Chondrocyte (in vitro differentiated cells): ENCODE measurements around the gene SPIRE1. TPM values are rescaled to one million over a fixed set of nuclear protein-coding genes. Genes with fewer than 3 reads are reported as not detected.

Experiments used
- DNase-seq: peaks from one replicate; pipeline ENCODE4 v3.0.0; 2021; ENCODE audit warnings: mixed read lengths, low spot score
- H3K27ac Mint-ChIP-seq: one replicate; pipeline ENCODE4 v1.8.0; 2021; ENCODE audit warnings: mild to moderate bottlenecking, moderate library complexity, mixed read lengths; ENCODE audit not compliant: unreplicated experiment
- H3K27me3 Mint-ChIP-seq: 2 replicates; pipeline ENCODE4 v1.8.0; 2021; ENCODE audit warnings: low read depth, mixed read lengths
- H3K36me3 Mint-ChIP-seq: 2 replicates; pipeline ENCODE4 v1.8.0; 2021; ENCODE audit warnings: low read depth, mixed read lengths
- H3K4me1 Mint-ChIP-seq: 2 replicates; pipeline ENCODE4 v1.8.0; 2021; ENCODE audit warnings: low read depth, mild to moderate bottlenecking, mixed read lengths
- H3K4me3 Mint-ChIP-seq: one replicate; pipeline ENCODE4 v1.8.0; 2021; ENCODE audit warnings: mild to moderate bottlenecking, moderate library complexity, mixed read lengths; ENCODE audit not compliant: unreplicated experiment
- H3K9me3 Mint-ChIP-seq: 2 replicates; pipeline ENCODE4 v1.8.0; 2021; ENCODE audit warnings: low read depth, mixed read lengths
- total RNA-seq: library from RNA; stranded (reverse); gene quantifications from 3 replicates; pipeline ENCODE4 v1.2.1, GENCODE V29; 2021
- TF ChIP-seq, protein P1 (sequence below): fragments of 200-600 bp; sonication (generic); IDR thresholded peaks from 2 replicates; pipeline ENCODE4 v1.5.0; 2021; ENCODE audit warnings: antibody characterized with exemption, mild to moderate bottlenecking, moderate library complexity

SPIRE1 gene
- total RNA-seq, 1 donor from 2014 or later = 57.8 TPM

GRCh38 chr18:12422936-12423335, 235.0 kb downstream of the SPIRE1 start:
- TF ChIP-seq, protein P1, sequence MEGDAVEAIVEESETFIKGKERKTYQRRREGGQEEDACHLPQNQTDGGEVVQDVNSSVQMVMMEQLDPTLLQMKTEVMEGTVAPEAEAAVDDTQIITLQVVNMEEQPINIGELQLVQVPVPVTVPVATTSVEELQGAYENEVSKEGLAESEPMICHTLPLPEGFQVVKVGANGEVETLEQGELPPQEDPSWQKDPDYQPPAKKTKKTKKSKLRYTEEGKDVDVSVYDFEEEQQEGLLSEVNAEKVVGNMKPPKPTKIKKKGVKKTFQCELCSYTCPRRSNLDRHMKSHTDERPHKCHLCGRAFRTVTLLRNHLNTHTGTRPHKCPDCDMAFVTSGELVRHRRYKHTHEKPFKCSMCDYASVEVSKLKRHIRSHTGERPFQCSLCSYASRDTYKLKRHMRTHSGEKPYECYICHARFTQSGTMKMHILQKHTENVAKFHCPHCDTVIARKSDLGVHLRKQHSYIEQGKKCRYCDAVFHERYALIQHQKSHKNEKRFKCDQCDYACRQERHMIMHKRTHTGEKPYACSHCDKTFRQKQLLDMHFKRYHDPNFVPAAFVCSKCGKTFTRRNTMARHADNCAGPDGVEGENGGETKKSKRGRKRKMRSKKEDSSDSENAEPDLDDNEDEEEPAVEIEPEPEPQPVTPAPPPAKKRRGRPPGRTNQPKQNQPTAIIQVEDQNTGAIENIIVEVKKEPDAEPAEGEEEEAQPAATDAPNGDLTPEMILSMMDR = peak; percentile 41
- no peak overlapping the region for H3K4me3 Mint-ChIP-seq
- H3K27ac Mint-ChIP-seq = peak overlapping the region; percentile 5
- peak; percentile 62 for DNase-seq
- H3K36me3 Mint-ChIP-seq = peaks cover 6% of the 10 kb centered on the region
- no peaks in the 10 kb centered on the region for H3K9me3 Mint-ChIP-seq
- no peaks in the 10 kb centered on the region for H3K27me3 Mint-ChIP-seq
- peaks cover 15% of the 10 kb centered on the region for H3K4me1 Mint-ChIP-seq

GRCh38 chr18:12421732-12422131, 236.2 kb downstream of the SPIRE1 start:
- no peaks in the 10 kb centered on the region for H3K9me3 Mint-ChIP-seq
- TF ChIP-seq, protein P1 = no peak
- peaks cover 3% of the 10 kb centered on the region for H3K36me3 Mint-ChIP-seq
- no peak overlapping the region for H3K27ac Mint-ChIP-seq
- H3K4me1 Mint-ChIP-seq = peaks cover 18% of the 10 kb centered on the region
- H3K4me3 Mint-ChIP-seq = no peak overlapping the region
- H3K27me3 Mint-ChIP-seq = no peaks in the 10 kb centered on the region
- peak; percentile 25 for DNase-seq

- Mint-ChIP-seq H3K9me3 (no peaks in the 10 kb centered on the region), H3K27ac (no peak overlapping the region), H3K27me3 (no peaks in the 10 kb centered on the region), H3K4me3 (peak overlapping the region; percentile 64), H3K4me1 (peaks cover 23% of the 10 kb centered on the region), H3K36me3 (peaks cover 3% of the 10 kb centered on the region)
- peak; percentile 81 for DNase-seq
- TF ChIP-seq, protein P1 = no peak
Observed at GRCh38 chr18:12420821-12421421, 237.0 kb downstream of the SPIRE1 start.

- DNase-seq = no peak
- Mint-ChIP-seq H3K9me3 (no peaks in the 10 kb centered on the region), H3K4me1 (peaks cover 38% of the 10 kb centered on the region)
Observed at GRCh38 chr18:12417687-12418086, 240.2 kb downstream of the SPIRE1 start.

DNA sequence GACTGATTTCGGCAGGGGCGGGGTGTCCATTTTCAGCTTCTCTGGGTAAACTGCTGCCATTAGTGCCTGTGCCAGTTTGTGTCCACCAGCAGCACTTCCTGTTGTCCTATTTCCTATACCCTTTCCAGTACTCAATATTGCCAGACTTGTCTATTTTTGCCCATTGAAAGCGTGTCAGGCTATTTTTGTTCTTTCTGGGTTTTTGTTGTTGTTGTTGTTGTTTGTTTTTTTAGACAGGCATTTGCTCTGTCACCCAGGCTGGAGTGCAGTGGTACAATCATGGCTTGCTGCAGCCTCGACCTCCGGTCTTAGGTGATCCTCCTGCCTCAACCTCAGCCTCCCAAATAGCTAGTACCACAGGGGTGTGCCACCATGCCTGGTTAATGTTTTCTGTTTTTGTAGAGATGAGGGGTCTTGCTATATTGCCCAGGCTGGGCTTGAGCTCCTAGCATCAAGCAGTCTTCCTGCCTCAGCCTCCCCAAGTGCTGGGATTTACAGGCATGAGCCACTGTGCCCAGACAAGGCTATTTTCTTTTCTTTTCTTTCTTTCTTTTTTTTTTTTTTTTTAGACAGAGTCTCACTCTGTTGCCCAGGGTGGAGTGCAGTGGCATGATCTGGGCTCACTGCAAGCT, 241.7 kb downstream of the SPIRE1 start:
- H3K27me3 Mint-ChIP-seq = no peaks in the 10 kb centered on the region
- DNase-seq = no peak
- H3K27ac Mint-ChIP-seq = peak overlapping the region; percentile 94
- TF ChIP-seq, protein P1 = no peak
- peaks cover 4% of the 10 kb centered on the region for H3K36me3 Mint-ChIP-seq
- no peaks in the 10 kb centered on the region for H3K9me3 Mint-ChIP-seq
- H3K4me3 Mint-ChIP-seq = peak overlapping the region; percentile 71
- H3K4me1 Mint-ChIP-seq = peaks cover 40% of the 10 kb centered on the region

More at GRCh38 chr18:12417687-12418086, 240.2 kb downstream of the SPIRE1 start:
- peak overlapping the region; percentile 73 for H3K27ac Mint-ChIP-seq
- H3K4me3 Mint-ChIP-seq = no peak overlapping the region
- H3K36me3 Mint-ChIP-seq = peaks cover 2% of the 10 kb centered on the region
- no peaks in the 10 kb centered on the region for H3K27me3 Mint-ChIP-seq
- TF ChIP-seq, protein P1 = no peak
